Caco-2 (cell line): ENCODE results near the gene RBM42. TPM values are rescaled to one million over a fixed set of nuclear protein-coding genes. Genes with fewer than 3 reads are reported as not detected.

Experiments
- BruUV-seq: library from RNA; stranded (reverse); fragments of 400-500 nt; replicated peaks from 2 replicates; lab custom pipeline; 2021; lab: Mats Ljungman, UMichigan
- CTCF ChIA-PET: fragments of 300-600 bp; sonication (Branson Sonifier 250); formaldehyde crosslinking; loops from one replicate; lab custom pipeline; 2022; ENCODE audit warnings: antibody characterized with exemption; lab: Charles Lee
- POLR2A ChIA-PET: fragments of 300-600 bp; sonication (Branson Sonifier 250); formaldehyde crosslinking; loops from one replicate; lab custom pipeline; 2022; ENCODE audit warnings: antibody characterized with exemption; lab: Charles Lee
- DNase-seq, 2 experiments: peaks; one replicate each; pipeline versions ENCODE4 v3.0.0 to v3.0.0-alpha.2; 2020 to 2022
- H3K27me3 ChIP-seq: replicated peaks from 2 replicates; pipeline ENCODE4 v1.6.0; 2011; ENCODE audit warnings: low read length; ENCODE audit not compliant: control insufficient read depth, insufficient read depth
- H3K36me3 ChIP-seq: 2 replicates; pipeline ENCODE4 v1.5.1; 2011; ENCODE audit warnings: low read length; ENCODE audit not compliant: control insufficient read depth, insufficient read depth
- H3K4me1 ChIP-seq: fragments of 250-450 bp; sonication (Bioruptor Pico); 2 replicates; pipeline ENCODE4 v1.5.1; 2020; ENCODE audit warnings: mild to moderate bottlenecking
- H3K4me3 ChIP-seq: 2 replicates; pipeline ENCODE4 v1.5.1; 2011; ENCODE audit warnings: low read depth, mild to moderate bottlenecking, control low read depth, low read length
- H3K9me3 ChIP-seq: fragments of 250-450 bp; sonication (Bioruptor Pico); 2 replicates; pipeline ENCODE4 v1.5.1; 2020; ENCODE audit warnings: mild to moderate bottlenecking, moderate library complexity
- H3K27ac Mint-ChIP-seq: one replicate; pipeline ENCODE4 v1.8.0; 2022; ENCODE audit warnings: mixed read lengths; ENCODE audit not compliant: unreplicated experiment
- H3K27me3 Mint-ChIP-seq: one replicate; pipeline ENCODE4 v1.8.0; 2022; ENCODE audit warnings: mixed read lengths; ENCODE audit not compliant: insufficient read depth, unreplicated experiment
- H3K36me3 Mint-ChIP-seq: one replicate; pipeline ENCODE4 v1.8.0; 2022; ENCODE audit warnings: mild to moderate bottlenecking, mixed read lengths; ENCODE audit not compliant: insufficient read depth, unreplicated experiment
- H3K4me1 Mint-ChIP-seq: one replicate; pipeline ENCODE4 v1.8.0; 2022; ENCODE audit warnings: low read depth, mixed read lengths; ENCODE audit not compliant: unreplicated experiment
- H3K4me3 Mint-ChIP-seq: one replicate; pipeline ENCODE4 v1.8.0; 2022; ENCODE audit warnings: mild to moderate bottlenecking, moderate library complexity, mixed read lengths; ENCODE audit not compliant: unreplicated experiment
- H3K9me3 Mint-ChIP-seq: one replicate; pipeline ENCODE4 v1.8.0; 2022; ENCODE audit warnings: mixed read lengths; ENCODE audit not compliant: unreplicated experiment
- CTCF ChIP-seq, 2 experiments: fragments of 200-600 bp in 1 of 2; IDR thresholded peaks; 1 replicate in 1 of 2; 2 replicates in 1 of 2; pipeline versions ENCODE4 v1.5.1 to v1.8.0; 2011 to 2022; ENCODE audit warnings: antibody characterized with exemption in 1 of 2, control low read depth in 1 of 2, inconsistent platforms in 1 of 2, low read depth in 1 of 2, low read length in 1 of 2, mild to moderate bottlenecking in 1 of 2, moderate library complexity in 1 of 2; ENCODE audit not compliant: insufficient read depth in 1 of 2, severe bottlenecking in 1 of 2, unreplicated experiment in 1 of 2
- intact Hi-C: fragments of 100-400 bp; cut with micrococcal nuclease; formaldehyde crosslinking; loops from one replicate; pipeline ENCODE4 v1.10.0; 2022; ENCODE audit not compliant: unreplicated experiment
- total RNA-seq: library from RNA; stranded (reverse); gene quantifications from 2 replicates; pipeline ENCODE4 v1.2.3, GENCODE V29; 2022

RBM42 gene
- total RNA-seq, 1 experiment from 2014 or later, result 165 TPM

DNA sequence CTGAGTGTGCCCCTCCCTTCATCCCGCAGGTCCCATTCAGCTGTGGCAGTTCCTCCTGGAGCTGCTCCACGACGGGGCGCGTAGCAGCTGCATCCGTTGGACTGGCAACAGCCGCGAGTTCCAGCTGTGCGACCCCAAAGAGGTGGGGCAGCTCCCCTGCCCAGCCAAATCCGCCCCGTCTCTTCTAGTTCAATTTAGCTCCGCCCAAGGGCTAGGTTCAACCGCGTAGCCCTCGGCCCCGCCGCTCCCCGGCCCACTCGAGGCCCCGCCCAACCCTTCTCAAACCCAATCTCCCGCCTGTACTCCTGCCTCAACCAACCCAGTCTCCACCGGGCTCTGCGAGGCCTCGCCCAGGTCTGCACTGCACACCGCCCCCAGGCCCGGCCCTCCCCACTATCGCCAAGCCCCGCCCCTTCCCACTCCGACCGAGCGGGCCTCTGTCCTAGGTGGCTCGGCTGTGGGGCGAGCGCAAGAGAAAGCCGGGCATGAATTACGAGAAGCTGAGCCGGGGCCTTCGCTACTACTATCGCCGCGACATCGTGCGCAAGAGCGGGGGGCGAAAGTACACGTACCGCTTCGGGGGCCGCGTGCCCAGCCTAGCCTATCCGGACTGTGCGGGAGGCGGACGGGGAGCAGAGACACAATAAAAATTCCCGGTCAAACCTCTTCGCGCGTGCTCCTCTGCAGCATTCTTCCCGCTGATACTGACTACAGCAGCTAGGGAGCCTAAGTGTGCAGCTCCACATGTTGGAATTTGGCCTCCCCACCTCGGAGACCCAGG, 15.6 kb downstream of the RBM42 start:
- POLR2A ChIA-PET, result interaction anchor here (0.5 to 1.9 kb wide), 9 partner anchors 8 to 217 kb away, joined by 3 to 11 read pairs (median 5); partner anchors contain the start of gene LIN37
- H3K27me3 ChIP-seq, result no peaks in the 10 kb centered on the region
- no peak for TF ChIP-seq CTCF (IDR thresholded peaks at IDR 0.05; ENCODE audit: insufficient read depth in 1 of 2, low read depth in 1 of 2, low read length in 1 of 2, severe bottlenecking in 1 of 2, unreplicated experiment in 1 of 2)
- CTCF ChIA-PET, result interaction anchor here (0.6 to 1.6 kb wide), 4 partner anchors 10 to 134 kb away, joined by 3 read pairs; no protein-coding TSS in a partner anchor
- BruUV-seq, result no TSS peak
- H3K4me1 Mint-ChIP-seq, result peaks cover 12% of the 10 kb centered on the region
- peaks cover 37% of the 10 kb centered on the region for H3K36me3 Mint-ChIP-seq
- no peaks in the 10 kb centered on the region for H3K36me3 ChIP-seq
- H3K9me3 ChIP-seq, result no peaks in the 10 kb centered on the region
- H3K27ac Mint-ChIP-seq, result peak overlapping the region; percentile 36
- DNase-seq, result peak; percentile 96 to 98
- intact Hi-C loops, result loop anchor here (2.0 to 5.0 kb wide), 3 partner anchors 16 to 97 kb away; partner anchors contain the start of genes HAUS5 and TMEM147
- H3K4me3 Mint-ChIP-seq, result peak overlapping the region; percentile 74
- peak overlapping the region; percentile 80 for H3K4me3 ChIP-seq
- no peaks in the 10 kb centered on the region for H3K9me3 Mint-ChIP-seq
- H3K27me3 Mint-ChIP-seq, result no peaks in the 10 kb centered on the region
- peaks cover 26% of the 10 kb centered on the region for H3K4me1 ChIP-seq

DNA sequence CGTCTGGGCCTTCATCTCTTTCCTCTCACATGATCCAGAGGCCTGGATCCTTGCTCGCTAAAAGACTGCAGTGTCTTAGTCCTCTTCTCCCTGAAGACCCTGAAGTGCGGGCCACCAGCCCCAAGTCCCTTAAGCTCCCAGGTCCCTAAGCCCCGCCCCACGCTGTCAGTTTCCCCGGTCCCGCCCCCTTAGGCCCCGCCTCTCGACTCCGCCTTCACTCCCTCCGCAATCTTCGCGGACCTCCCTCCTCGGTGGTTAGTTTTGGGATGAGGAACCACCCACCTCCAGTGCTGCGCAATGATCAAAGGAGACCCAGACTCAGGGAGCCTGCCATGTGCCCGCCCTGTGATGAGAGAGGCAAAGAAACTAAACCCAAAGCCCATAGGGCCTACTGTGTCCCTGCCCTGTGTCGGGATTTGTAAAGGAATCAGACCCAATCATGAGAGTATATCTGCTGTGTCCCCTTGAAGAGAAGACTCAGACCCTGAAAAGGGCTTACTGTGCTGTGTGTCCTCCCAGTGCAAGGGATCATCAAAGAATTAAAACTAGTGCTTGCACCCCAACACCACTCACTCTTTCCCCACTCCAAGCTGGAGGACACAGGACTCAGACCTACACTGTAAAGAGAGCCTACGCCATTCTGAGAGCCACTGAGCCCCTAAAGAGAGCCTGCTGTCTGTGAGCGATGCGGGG, 16.3 kb downstream of the RBM42 start:
- H3K9me3 ChIP-seq, result no peaks in the 10 kb centered on the region
- H3K4me3 Mint-ChIP-seq, result peak overlapping the region; percentile 74
- DNase-seq, result peak; percentile 82 to 85
- ChIA-PET CTCF (interaction anchor here (1.2 to 1.6 kb wide), 2 partner anchors 10 to 57 kb away, joined by 3 read pairs; no protein-coding TSS in a partner anchor), POLR2A (interaction anchor here (0.6 to 1.9 kb wide), 5 partner anchors 16 to 218 kb away, joined by 4 to 11 read pairs (median 5); no protein-coding TSS in a partner anchor)
- intact Hi-C loops, result loop anchor here (2.0 to 5.0 kb wide), 5 partner anchors 16 to 112 kb away; partner anchors contain the start of genes HAUS5, HSPB6, KMT2B and PROSER3
- no peaks in the 10 kb centered on the region for H3K9me3 Mint-ChIP-seq
- no TSS peak for BruUV-seq
- no peak for TF ChIP-seq CTCF (IDR thresholded peaks at IDR 0.05; ENCODE audit: insufficient read depth in 1 of 2, low read depth in 1 of 2, low read length in 1 of 2, severe bottlenecking in 1 of 2, unreplicated experiment in 1 of 2)
- H3K27me3 ChIP-seq, result no peaks in the 10 kb centered on the region
- H3K4me1 Mint-ChIP-seq, result peaks cover 12% of the 10 kb centered on the region
- peak overlapping the region; percentile 36 for H3K27ac Mint-ChIP-seq
- H3K4me3 ChIP-seq, result peak overlapping the region; percentile 80
- no peaks in the 10 kb centered on the region for H3K27me3 Mint-ChIP-seq
- peaks cover 26% of the 10 kb centered on the region for H3K4me1 ChIP-seq
- H3K36me3 ChIP-seq, result no peaks in the 10 kb centered on the region
- H3K36me3 Mint-ChIP-seq, result peaks cover 40% of the 10 kb centered on the region
